ENCODE results near the gene JADE1. TPM values are rescaled to one million over a fixed set of nuclear protein-coding genes. Genes with fewer than 3 reads are reported as not detected.

Gene JADE1
- total RNA-seq, 8 experiments from 2014 or later: 8.1 to 31.4 (median 20.7) TPM

DNA sequence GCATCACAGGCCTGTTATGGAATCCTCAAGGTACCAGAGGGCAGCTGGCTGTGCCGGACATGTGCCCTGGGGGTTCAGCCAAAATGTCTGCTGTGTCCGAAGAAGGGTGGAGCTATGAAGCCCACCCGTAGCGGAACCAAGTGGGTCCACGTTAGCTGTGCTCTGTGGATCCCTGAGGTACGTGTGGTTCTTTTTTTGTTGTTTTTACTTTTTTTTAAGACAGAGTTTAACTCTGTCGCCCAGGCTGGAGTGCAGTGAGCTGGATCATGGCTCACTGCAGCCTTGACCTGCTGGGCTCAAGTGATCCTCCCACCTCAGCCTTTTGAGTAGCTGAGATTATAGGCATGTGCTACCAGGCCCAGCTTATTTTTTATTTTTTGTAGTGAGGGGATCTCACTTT, 46.1 kb downstream of the JADE1 start:
- H3K4me1 ChIP-seq (replicated peaks in 1 of 2): peaks cover 0 to 2% of the 10 kb centered on the region in 2 donors
- no peak overlapping the region for H3K27ac ChIP-seq
- ATAC-seq (replicated peaks in 6 of 8): no peak
- in situ Hi-C loops (cut with MboI; ENCODE audit: low pct_unique_long_range_greater_than_20kb in 2 of 9, low sequenced_read_pairs in 9 of 9, unreplicated experiment in 9 of 9): loop anchor here in 5 of 9 experiments (25.0 kb wide), 2 partner anchors 393 to 668 kb away; no protein-coding TSS in a partner anchor
- 89 to 96% (median 94%) methylated on average over 3 to 7 of the region's 7 CpGs; no CpG with 5 or more reads in 4 of the 10 experiments for WGBS, 10 experiments
- H3K4me3 ChIP-seq: no peak overlapping the region

- in situ Hi-C loops (cut with MboI; ENCODE audit: low pct_unique_long_range_greater_than_20kb in 2 of 9, low sequenced_read_pairs in 9 of 9, unreplicated experiment in 9 of 9): loop anchor here in 5 of 9 experiments (25.0 kb wide), 2 partner anchors 394 to 669 kb away; no protein-coding TSS in a partner anchor
- Histone ChIP-seq H3K4me3 (no peak overlapping the region), H3K27ac (no peak overlapping the region), H3K4me1 (replicated peaks in 1 of 2) (peaks cover 0 to 2% of the 10 kb centered on the region in 2 donors)
- 90 to 100% (median 100%) methylated on average over 2 of the region's 2 CpGs; no CpG with 5 or more reads in 7 of the 10 experiments for WGBS, 10 experiments
- ATAC-seq (replicated peaks in 6 of 8): no peak
Measured at GRCh38 chr4:128856246-128856645, 46.7 kb downstream of the JADE1 start.

DNA sequence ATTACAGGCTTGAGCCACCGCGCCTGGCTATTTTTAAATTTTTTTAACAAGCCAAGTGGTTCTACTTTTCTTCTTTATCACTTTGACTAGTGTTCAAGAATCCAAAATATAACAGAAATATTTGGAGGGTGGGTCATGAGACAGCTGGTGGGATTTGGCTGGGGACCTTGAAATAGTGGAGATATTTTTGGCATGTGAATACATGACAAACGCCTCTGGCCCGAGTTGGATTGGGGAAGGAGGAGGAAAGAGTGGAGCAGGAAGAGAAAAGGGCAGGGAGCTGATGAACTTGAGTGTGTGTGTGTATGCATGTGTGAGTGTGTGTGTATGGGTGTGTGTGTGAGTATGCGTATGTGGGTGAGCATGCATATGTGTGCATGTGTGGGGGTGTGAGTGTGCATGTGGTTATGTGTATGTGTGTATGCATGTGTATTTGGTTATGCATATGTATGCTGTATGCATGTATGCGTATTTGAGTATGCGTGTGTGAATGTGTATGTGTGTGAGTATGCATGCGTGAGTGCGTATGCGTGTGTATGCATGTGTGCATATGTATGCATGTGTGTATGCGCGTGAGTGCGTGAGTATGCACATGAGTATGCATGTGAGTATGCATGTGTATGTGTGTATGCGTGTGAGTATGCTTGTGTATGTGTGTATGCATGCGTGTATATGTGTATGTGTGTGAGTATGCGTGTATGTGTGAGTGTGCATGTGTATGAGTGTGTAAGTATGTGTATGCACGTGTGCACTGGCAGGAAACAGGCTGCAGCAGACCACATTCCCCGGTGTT, 49.6 kb downstream of the JADE1 start:
- peaks cover 0 to 2% of the 10 kb centered on the region in 2 donors for H3K4me1 ChIP-seq (replicated peaks in 1 of 2)
- no peak overlapping the region for H3K27ac ChIP-seq
- no peak overlapping the region for H3K4me3 ChIP-seq
- 51 to 100% (median 89%) methylated on average over 2 to 13 of the region's 18 CpGs for WGBS, 10 experiments
- peak in 3 of 8 experiments; percentile 12 to 38 (median 26) for ATAC-seq (replicated peaks in 6 of 8)
- in situ Hi-C loops (cut with MboI; ENCODE audit: low pct_unique_long_range_greater_than_20kb in 2 of 9, low sequenced_read_pairs in 9 of 9, unreplicated experiment in 9 of 9): loop anchor here in 5 of 9 experiments (25.0 kb wide), 2 partner anchors 397 to 672 kb away; no protein-coding TSS in a partner anchor

DNA sequence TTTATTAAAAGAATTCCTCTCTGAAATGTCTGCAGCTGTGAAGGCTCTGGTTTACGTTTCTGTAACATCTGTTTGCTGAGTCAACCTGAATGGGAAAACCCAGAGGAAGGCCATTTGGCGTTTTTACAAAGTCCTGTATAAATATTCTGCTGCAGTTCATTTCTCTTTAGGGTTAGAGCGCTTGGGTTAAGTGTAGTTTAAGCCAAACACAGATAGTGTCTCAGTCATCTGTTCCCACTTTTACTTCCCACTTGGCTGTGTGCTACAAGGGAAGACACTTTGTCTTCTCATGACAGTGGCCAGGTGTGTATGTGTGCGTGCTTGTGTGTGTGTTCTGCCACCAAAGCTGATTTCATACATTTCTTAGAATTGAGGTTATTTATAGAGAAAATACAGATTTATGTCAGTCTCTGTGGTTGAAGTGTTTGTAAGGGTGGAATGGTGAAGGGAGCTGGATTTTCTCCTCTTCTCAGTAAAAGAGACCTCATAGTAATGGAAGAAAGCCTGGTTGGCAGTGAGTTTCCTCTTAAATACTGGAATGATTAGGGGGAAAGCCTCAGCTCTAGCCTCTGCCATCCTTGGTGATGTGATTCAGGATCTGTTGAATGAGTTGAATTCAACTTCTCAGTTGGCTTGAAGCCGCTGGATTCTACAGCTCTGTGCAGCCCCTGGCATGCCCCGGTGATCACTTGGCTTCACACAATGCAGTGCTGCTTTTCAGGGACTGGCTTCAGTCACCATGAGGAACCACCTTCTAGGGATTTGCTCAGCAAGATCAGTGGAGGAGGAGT, 50.6 kb downstream of the JADE1 start:
- H3K27ac ChIP-seq: no peak overlapping the region
- no peak overlapping the region for H3K4me3 ChIP-seq
- in situ Hi-C loops (cut with MboI; ENCODE audit: low pct_unique_long_range_greater_than_20kb in 2 of 9, low sequenced_read_pairs in 9 of 9, unreplicated experiment in 9 of 9): loop anchor here in 5 of 9 experiments (10.0 to 25.0 kb wide), 3 partner anchors 45 to 673 kb away; no protein-coding TSS in a partner anchor
- peaks cover 0 to 2% of the 10 kb centered on the region in 2 donors for H3K4me1 ChIP-seq (replicated peaks in 1 of 2)
- ATAC-seq (replicated peaks in 6 of 8): peak in 2 of 8 experiments; percentile 26 to 60
- 11 to 95% (median 77%) methylated on average over 1 to 6 of the region's 6 CpGs; no CpG with 5 or more reads in 2 of the 10 experiments for WGBS, 10 experiments

DNA sequence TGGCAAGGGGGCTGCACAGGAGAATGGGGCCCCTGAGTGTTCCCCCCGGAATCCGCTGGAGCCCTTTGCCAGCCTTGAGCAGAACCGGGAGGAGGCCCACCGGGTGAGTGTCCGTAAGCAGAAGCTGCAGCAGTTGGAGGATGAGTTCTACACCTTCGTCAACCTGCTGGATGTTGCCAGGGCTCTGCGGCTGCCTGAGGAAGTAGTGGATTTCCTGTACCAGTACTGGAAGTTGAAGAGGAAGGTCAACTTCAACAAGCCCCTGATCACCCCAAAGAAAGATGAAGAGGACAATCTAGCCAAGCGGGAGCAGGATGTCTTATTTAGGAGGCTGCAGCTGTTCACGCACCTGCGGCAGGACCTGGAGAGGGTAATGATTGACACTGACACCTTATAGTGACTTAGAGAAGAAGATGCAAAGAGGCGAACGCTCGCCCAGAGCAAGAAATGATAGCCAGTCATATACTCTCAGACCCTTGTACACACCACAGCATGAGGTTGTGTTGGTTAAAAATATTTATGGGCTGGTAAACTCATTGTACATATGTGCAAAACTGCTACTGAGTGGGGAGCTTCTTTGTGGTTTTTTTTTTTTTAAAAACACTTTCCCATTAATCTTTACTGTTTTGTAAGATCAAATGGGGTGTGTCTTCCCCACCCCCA, 52.5 kb downstream of the JADE1 start:
- Histone ChIP-seq H3K4me1 (replicated peaks in 1 of 2) (peaks cover 0 to 2% of the 10 kb centered on the region in 2 donors), H3K27ac (no peak overlapping the region), H3K4me3 (no peak overlapping the region)
- WGBS, 10 experiments: 80 to 100% (median 99%) methylated on average over 1 to 12 of the region's 13 CpGs; no CpG with 5 or more reads in 3 of the 10 experiments
- no peak for ATAC-seq (replicated peaks in 6 of 8)
- in situ Hi-C loops (cut with MboI; ENCODE audit: low pct_unique_long_range_greater_than_20kb in 2 of 9, low sequenced_read_pairs in 9 of 9, unreplicated experiment in 9 of 9): loop anchor here in 5 of 9 experiments (10.0 to 25.0 kb wide), 3 partner anchors 47 to 675 kb away; no protein-coding TSS in a partner anchor

GRCh38 chr4:128862608-128863311, 53.3 kb downstream of the JADE1 start:
- WGBS, 10 experiments: 73 to 100% (median 98%) methylated on average over 1 to 4 of the region's 14 CpGs; no CpG with 5 or more reads in 2 of the 10 experiments
- peak in 5 of 8 experiments; percentile 32 to 57 (median 50) for ATAC-seq (replicated peaks in 6 of 8)
- H3K4me3 ChIP-seq: no peak overlapping the region
- H3K4me1 ChIP-seq (replicated peaks in 1 of 2): peaks cover 0 to 2% of the 10 kb centered on the region in 2 donors
- in situ Hi-C loops (cut with MboI; ENCODE audit: low pct_unique_long_range_greater_than_20kb in 2 of 9, low sequenced_read_pairs in 9 of 9, unreplicated experiment in 9 of 9): loop anchor here in 5 of 9 experiments (10.0 to 25.0 kb wide), 3 partner anchors 48 to 675 kb away; no protein-coding TSS in a partner anchor
- H3K27ac ChIP-seq: peak overlapping the region in 1 of 2 donors; percentile 8

- Histone ChIP-seq H3K4me3 (no peak overlapping the region), H3K4me1 (replicated peaks in 1 of 2) (peaks cover 0 to 2% of the 10 kb centered on the region in 2 donors), H3K27ac (peak overlapping the region in 1 of 2 donors; percentile 8)
- 0 to 90% (median 53%) methylated on average over 1 to 9 of the region's 10 CpGs; no CpG with 5 or more reads in 2 of the 10 experiments for WGBS, 10 experiments
- in situ Hi-C loops (cut with MboI; ENCODE audit: low pct_unique_long_range_greater_than_20kb in 2 of 9, low sequenced_read_pairs in 9 of 9, unreplicated experiment in 9 of 9): loop anchor here in 5 of 9 experiments (10.0 to 25.0 kb wide), 3 partner anchors 49 to 676 kb away; no protein-coding TSS in a partner anchor
- ATAC-seq (replicated peaks in 6 of 8): peak; percentile 12 to 87 (median 76)
Measured at GRCh38 chr4:128863312-128864075, 54.0 kb downstream of the JADE1 start.

GRCh38 chr4:128865132-128865531, 55.6 kb downstream of the JADE1 start:
- H3K4me3 ChIP-seq: no peak overlapping the region
- H3K4me1 ChIP-seq (replicated peaks in 1 of 2): peaks cover 0 to 10% of the 10 kb centered on the region in 2 donors
- ATAC-seq (replicated peaks in 6 of 8): no peak
- 86 to 100% (median 100%) methylated on average over 1 to 2 of the region's 2 CpGs; no CpG with 5 or more reads in 4 of the 10 experiments for WGBS, 10 experiments
- no peak overlapping the region for H3K27ac ChIP-seq
- in situ Hi-C loops (cut with MboI; ENCODE audit: low pct_unique_long_range_greater_than_20kb in 2 of 9, low sequenced_read_pairs in 9 of 9, unreplicated experiment in 9 of 9): loop anchor here in 5 of 9 experiments (10.0 to 25.0 kb wide), 3 partner anchors 50 to 678 kb away; no protein-coding TSS in a partner anchor

GRCh38 chr4:128866269-128866668, 56.8 kb downstream of the JADE1 start:
- no peak overlapping the region for H3K27ac ChIP-seq
- H3K4me3 ChIP-seq: no peak overlapping the region
- H3K4me1 ChIP-seq (replicated peaks in 1 of 2): peaks cover 0 to 11% of the 10 kb centered on the region in 2 donors
- peak in 4 of 8 experiments; percentile 29 to 96 (median 90) for ATAC-seq (replicated peaks in 6 of 8)
- 9 to 100% (median 84%) methylated on average over 1 to 2 of the region's 2 CpGs; no CpG with 5 or more reads in 3 of the 10 experiments for WGBS, 10 experiments
- in situ Hi-C loops (cut with MboI; ENCODE audit: low pct_unique_long_range_greater_than_20kb in 2 of 9, low sequenced_read_pairs in 9 of 9, unreplicated experiment in 9 of 9): loop anchor here in 5 of 9 experiments (10.0 to 25.0 kb wide), 3 partner anchors 51 to 679 kb away; no protein-coding TSS in a partner anchor

GRCh38 chr4:128866691-128867090, 57.2 kb downstream of the JADE1 start:
- 43 to 100% (median 81%) methylated on average over 1 of the region's 1 CpG; no CpG with 5 or more reads in 4 of the 10 experiments for WGBS, 10 experiments
- no peak overlapping the region for H3K27ac ChIP-seq
- H3K4me3 ChIP-seq: no peak overlapping the region
- peaks cover 0 to 11% of the 10 kb centered on the region in 2 donors for H3K4me1 ChIP-seq (replicated peaks in 1 of 2)
- in situ Hi-C loops (cut with MboI; ENCODE audit: low pct_unique_long_range_greater_than_20kb in 2 of 9, low sequenced_read_pairs in 9 of 9, unreplicated experiment in 9 of 9): loop anchor here in 5 of 9 experiments (10.0 to 25.0 kb wide), 3 partner anchors 52 to 679 kb away; no protein-coding TSS in a partner anchor
- ATAC-seq (replicated peaks in 6 of 8): no peak

- WGBS, 10 experiments: 27 to 100% (median 96%) methylated on average over 2 to 3 of the region's 3 CpGs; no CpG with 5 or more reads in 1 of the 10 experiments
- in situ Hi-C loops (cut with MboI; ENCODE audit: low pct_unique_long_range_greater_than_20kb in 2 of 9, low sequenced_read_pairs in 9 of 9, unreplicated experiment in 9 of 9): loop anchor here in 5 of 9 experiments (10.0 to 25.0 kb wide), 3 partner anchors 54 to 681 kb away; no protein-coding TSS in a partner anchor
- Histone ChIP-seq H3K4me1 (replicated peaks in 1 of 2) (peaks cover 0 to 11% of the 10 kb centered on the region in 2 donors), H3K27ac (no peak overlapping the region), H3K4me3 (no peak overlapping the region)
- ATAC-seq (replicated peaks in 6 of 8): no peak
Measured at GRCh38 chr4:128868758-128869157, 59.3 kb downstream of the JADE1 start.
